ENCODE results near the gene CYP2A6. TPM values are rescaled to one million over a fixed set of nuclear protein-coding genes. Genes with fewer than 3 reads are reported as not detected.
A peak's percentile ranks its signal among the peaks of the same experiment; 100 is the strongest.
"Not testable (repeated sequence)": the region's sequence is repeated elsewhere in the genome, so short reads cannot be mapped to it uniquely, and the experiment has no call there.

Gene CYP2A6
- total and polyA plus RNA-seq, 3 experiments from 2014 or later = not detected

GRCh38 chr19:40884187-40884931 is 34.1 kb upstream of the CYP2A6 start:
- peaks cover 20 to 31% of the 10 kb centered on the region in 2 donors for H3K27me3 Mint-ChIP-seq
- H3K4me3 ChIP-seq (ENCODE audit: low read length); H3K9me3 Mint-ChIP-seq; CTCF ChIA-PET; POLR2A ChIA-PET; H3K9me3 ChIP-seq (ENCODE audit: low read length); DNase-seq; H3K4me1 Mint-ChIP-seq; H3K4me1 ChIP-seq (ENCODE audit: insufficient read depth, low read length); H3K36me3 Mint-ChIP-seq; H3K36me3 ChIP-seq (ENCODE audit: insufficient read depth, low read length); H3K4me3 Mint-ChIP-seq; H3K27ac ChIP-seq (ENCODE audit: low read depth, low read length); H3K27me3 ChIP-seq (ENCODE audit: insufficient read depth, low read length, poor library complexity, severe bottlenecking); H3K27ac Mint-ChIP-seq: not testable (repeated sequence)

DNA sequence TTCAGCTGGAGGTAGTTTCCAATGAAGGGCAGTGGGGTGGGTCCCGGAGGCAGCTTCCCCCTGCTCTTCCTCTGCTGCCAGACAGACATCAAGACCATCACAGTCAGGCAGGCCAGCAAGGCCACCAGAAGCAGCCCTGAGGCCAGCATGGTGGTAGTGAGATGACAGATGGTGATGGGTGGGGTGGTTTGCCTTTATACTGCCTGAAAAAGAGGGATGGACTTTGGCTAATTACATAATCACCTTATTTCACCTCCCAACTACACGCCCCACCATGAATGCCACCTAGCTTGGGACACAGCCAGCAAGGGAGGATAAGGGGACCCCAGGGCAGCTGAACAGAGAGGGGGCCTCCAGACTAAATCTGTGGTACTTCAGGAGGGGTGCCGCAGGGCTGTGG is 31.8 kb upstream of the CYP2A6 start, which contains the start of gene CYP2A7:
CYP2A7 (minus strand) TSS at position 170 of the 400 bp plus-strand sequence; CDS start at position 149, 21 bp downstream.
- H3K27ac ChIP-seq (ENCODE audit: low read depth, low read length); DNase-seq; H3K9me3 Mint-ChIP-seq; POLR2A ChIA-PET; H3K9me3 ChIP-seq (ENCODE audit: low read length); H3K4me3 ChIP-seq (ENCODE audit: low read length); H3K4me3 Mint-ChIP-seq; H3K36me3 ChIP-seq (ENCODE audit: insufficient read depth, low read length); H3K27me3 ChIP-seq (ENCODE audit: insufficient read depth, low read length, poor library complexity, severe bottlenecking); H3K36me3 Mint-ChIP-seq; H3K4me1 ChIP-seq (ENCODE audit: insufficient read depth, low read length); CTCF ChIA-PET; H3K4me1 Mint-ChIP-seq: not testable (repeated sequence)
- Mint-ChIP-seq H3K27me3 (peaks cover 26 to 39% of the 10 kb centered on the region in 2 donors), H3K27ac (peak within 1 kb of the TSS in 1 of 8 donors; percentile 55)

DNA sequence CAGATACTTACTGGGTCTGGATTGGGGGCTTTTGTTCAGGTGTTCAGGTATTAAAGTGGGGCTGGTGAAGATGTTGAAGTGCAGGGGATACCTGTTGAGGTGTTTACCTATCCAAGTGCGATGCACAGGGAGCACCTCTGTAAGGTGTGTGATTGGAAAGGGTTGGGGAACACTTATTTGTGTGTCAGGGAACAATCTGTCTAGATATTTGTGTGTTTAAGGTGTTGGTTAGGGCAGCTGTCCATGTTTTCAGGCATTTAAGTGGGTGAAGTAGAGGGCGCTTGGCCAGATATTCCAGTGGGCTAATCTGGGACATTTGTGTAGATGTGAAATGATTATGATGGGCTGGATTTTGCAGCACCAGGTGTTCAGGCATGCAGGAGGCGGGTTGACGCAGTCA is 29.1 kb upstream of the CYP2A6 start:
- DNase-seq; H3K9me3 Mint-ChIP-seq; H3K4me3 ChIP-seq (ENCODE audit: low read length); H3K36me3 Mint-ChIP-seq; H3K9me3 ChIP-seq (ENCODE audit: low read length); H3K4me3 Mint-ChIP-seq; H3K27ac ChIP-seq (ENCODE audit: low read depth, low read length); H3K36me3 ChIP-seq (ENCODE audit: insufficient read depth, low read length); H3K27me3 ChIP-seq (ENCODE audit: insufficient read depth, low read length, poor library complexity, severe bottlenecking); POLR2A ChIA-PET; CTCF ChIA-PET: not testable (repeated sequence)
- Mint-ChIP-seq H3K4me1 (peaks cover 9 to 16% (median 16%) of the 10 kb centered on the region in 3 donors), H3K27me3 (peaks cover 32 to 49% of the 10 kb centered on the region in 2 donors), H3K27ac (peak overlapping the region in 1 of 8 donors; percentile 15)
- H3K4me1 ChIP-seq (ENCODE audit: insufficient read depth, low read length) = peaks cover 11% of the 10 kb centered on the region

DNA sequence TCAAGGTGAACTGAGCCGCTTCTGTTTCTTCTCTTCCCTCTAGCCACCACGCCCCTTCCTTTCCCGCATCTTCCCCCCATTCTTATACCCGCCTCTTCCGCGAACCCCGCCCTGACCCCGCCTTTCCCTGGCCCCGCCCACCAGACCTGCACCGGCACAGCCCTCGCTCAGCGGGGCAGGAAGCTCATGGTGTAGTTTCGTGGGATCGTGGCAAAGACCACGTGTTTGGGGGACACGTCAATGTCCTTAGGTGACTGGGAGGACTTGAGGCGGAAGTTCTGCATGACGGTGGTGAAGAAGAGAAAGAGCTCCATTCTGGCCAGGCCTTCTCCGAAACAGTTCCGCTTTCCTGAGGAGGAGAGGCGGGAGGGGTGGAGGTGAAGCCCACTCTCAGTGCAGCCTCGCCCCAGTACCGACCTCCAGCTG is 25.3 kb upstream of the CYP2A6 start:
- POLR2A ChIA-PET = interaction anchor here (0.7 kb wide), 1 partner anchor 597 kb away, joined by 3 read pairs; no protein-coding TSS in a partner anchor
- H3K4me3 ChIP-seq (ENCODE audit: low read length); H3K27me3 ChIP-seq (ENCODE audit: insufficient read depth, low read length, poor library complexity, severe bottlenecking); H3K36me3 Mint-ChIP-seq; H3K27ac ChIP-seq (ENCODE audit: low read depth, low read length); H3K9me3 ChIP-seq (ENCODE audit: low read length); CTCF ChIA-PET; H3K36me3 ChIP-seq (ENCODE audit: insufficient read depth, low read length); H3K9me3 Mint-ChIP-seq: not testable (repeated sequence)
- Mint-ChIP-seq H3K27me3 (peaks cover 27 to 44% of the 10 kb centered on the region in 2 donors), H3K4me3 (peak overlapping the region; percentile 38 to 86 (median 80)), H3K27ac (peak overlapping the region; percentile 6 to 88 (median 68)), H3K4me1 (peaks cover 9 to 16% (median 16%) of the 10 kb centered on the region in 3 donors)
- DNase-seq = peak; percentile 69 to 94 (median 89)
- peaks cover 11% of the 10 kb centered on the region for H3K4me1 ChIP-seq (ENCODE audit: insufficient read depth, low read length)

DNA sequence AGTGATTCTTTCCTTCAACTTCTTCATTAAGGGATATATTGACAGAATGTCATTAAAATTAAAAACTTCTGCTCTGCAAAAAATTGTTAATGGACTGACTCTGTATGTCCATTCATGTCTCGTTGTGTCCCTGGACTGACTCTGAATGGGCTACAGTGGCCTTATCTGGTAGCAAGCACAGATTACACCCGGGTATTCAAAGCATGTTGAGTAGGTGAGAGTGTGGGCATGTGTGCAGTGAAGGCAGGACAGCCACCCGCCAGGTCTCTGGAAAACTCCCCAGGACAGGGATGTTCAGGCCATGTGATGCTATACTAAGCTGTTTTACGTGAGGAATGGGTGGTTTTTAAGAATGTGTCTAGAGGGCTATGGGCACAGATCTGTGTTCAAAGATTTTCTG is 24.6 kb upstream of the CYP2A6 start:
- peaks cover 26 to 42% of the 10 kb centered on the region in 2 donors for H3K27me3 Mint-ChIP-seq
- H3K4me3 ChIP-seq (ENCODE audit: low read length); H3K27ac ChIP-seq (ENCODE audit: low read depth, low read length); H3K36me3 ChIP-seq (ENCODE audit: insufficient read depth, low read length); DNase-seq; CTCF ChIA-PET; H3K9me3 ChIP-seq (ENCODE audit: low read length); H3K36me3 Mint-ChIP-seq; POLR2A ChIA-PET; H3K9me3 Mint-ChIP-seq; H3K27me3 ChIP-seq (ENCODE audit: insufficient read depth, low read length, poor library complexity, severe bottlenecking): not testable (repeated sequence)
- peak overlapping the region in 6 of 7 donors; percentile 78 to 86 (median 82) for H3K4me3 Mint-ChIP-seq
- peak overlapping the region in 6 of 8 donors; percentile 61 to 88 (median 84) for H3K27ac Mint-ChIP-seq
- H3K4me1 Mint-ChIP-seq = peaks cover 9 to 16% (median 16%) of the 10 kb centered on the region in 3 donors
- H3K4me1 ChIP-seq (ENCODE audit: insufficient read depth, low read length) = peaks cover 11% of the 10 kb centered on the region

- H3K9me3 Mint-ChIP-seq, POLR2A ChIA-PET: not testable (repeated sequence)
Observed at GRCh38 chr19:40873873-40874272, 23.6 kb upstream of the CYP2A6 start.

DNA sequence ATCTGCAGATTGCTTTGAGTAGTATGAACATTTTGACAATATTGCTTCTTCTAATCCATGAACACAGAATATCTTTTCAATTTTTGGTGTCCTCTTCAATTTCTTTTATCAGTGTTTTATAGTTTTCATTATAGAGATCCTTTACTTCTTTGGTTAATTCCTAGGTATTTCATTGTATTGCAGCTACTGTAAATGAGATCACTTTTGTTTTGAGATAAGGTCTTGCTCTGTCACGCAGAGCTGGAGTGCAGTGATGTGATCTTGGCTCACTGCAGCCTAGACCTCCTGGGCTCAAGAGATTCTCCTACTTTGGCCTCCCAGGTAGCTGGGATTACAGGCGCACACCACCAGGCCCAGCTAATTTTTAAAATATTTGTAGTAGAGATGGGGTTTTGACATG is 22.0 kb upstream of the CYP2A6 start:
- H3K4me3 Mint-ChIP-seq = no peak overlapping the region
- no peak overlapping the region for H3K27ac ChIP-seq (ENCODE audit: low read depth, low read length)
- ChIA-PET POLR2A (no interaction called here), CTCF (no interaction called here)
- H3K9me3 ChIP-seq (ENCODE audit: low read length) = no peaks in the 10 kb centered on the region
- H3K27me3 Mint-ChIP-seq = peaks cover 17 to 31% of the 10 kb centered on the region in 2 donors
- H3K36me3 ChIP-seq (ENCODE audit: insufficient read depth, low read length) = no peaks in the 10 kb centered on the region
- H3K36me3 Mint-ChIP-seq = peaks cover 0 to 2% (median 0%) of the 10 kb centered on the region in 3 donors
- H3K4me1 Mint-ChIP-seq = peaks cover 9 to 16% (median 16%) of the 10 kb centered on the region in 3 donors
- DNase-seq = no peak
- peak overlapping the region in 1 of 8 donors; percentile 26 for H3K27ac Mint-ChIP-seq
- no peak overlapping the region for H3K4me3 ChIP-seq (ENCODE audit: low read length)
- H3K4me1 ChIP-seq (ENCODE audit: insufficient read depth, low read length) = peaks cover 11% of the 10 kb centered on the region
- no peaks in the 10 kb centered on the region for H3K27me3 ChIP-seq (ENCODE audit: insufficient read depth, low read length, poor library complexity, severe bottlenecking)
- peaks cover 0 to 1% (median 0%) of the 10 kb centered on the region in 5 donors for H3K9me3 Mint-ChIP-seq

More at GRCh38 chr19:40873873-40874272, 23.6 kb upstream of the CYP2A6 start:
- H3K27ac ChIP-seq (ENCODE audit: low read depth, low read length); H3K27ac Mint-ChIP-seq; DNase-seq; H3K36me3 ChIP-seq (ENCODE audit: insufficient read depth, low read length); H3K27me3 ChIP-seq (ENCODE audit: insufficient read depth, low read length, poor library complexity, severe bottlenecking); H3K9me3 ChIP-seq (ENCODE audit: low read length); H3K4me3 ChIP-seq (ENCODE audit: low read length); H3K4me3 Mint-ChIP-seq; H3K36me3 Mint-ChIP-seq; CTCF ChIA-PET: not testable (repeated sequence)
- peaks cover 11% of the 10 kb centered on the region for H3K4me1 ChIP-seq (ENCODE audit: insufficient read depth, low read length)
- H3K4me1 Mint-ChIP-seq = peaks cover 9 to 16% (median 16%) of the 10 kb centered on the region in 3 donors
- H3K27me3 Mint-ChIP-seq = peaks cover 18 to 32% of the 10 kb centered on the region in 2 donors

GRCh38 chr19:40867701-40868100 is 17.5 kb upstream of the CYP2A6 start:
- Mint-ChIP-seq H3K4me1 (no peaks in the 10 kb centered on the region), H3K9me3 (no peaks in the 10 kb centered on the region), H3K27ac (no peak overlapping the region), H3K36me3 (peaks cover 0 to 2% (median 0%) of the 10 kb centered on the region in 3 donors), H3K4me3 (no peak overlapping the region), H3K27me3 (peaks cover 13 to 21% of the 10 kb centered on the region in 2 donors)
- Histone ChIP-seq H3K9me3 (ENCODE audit: low read length) (no peaks in the 10 kb centered on the region), H3K4me3 (ENCODE audit: low read length) (no peak overlapping the region), H3K4me1 (ENCODE audit: insufficient read depth, low read length) (no peaks in the 10 kb centered on the region), H3K27ac (ENCODE audit: low read depth, low read length) (no peak overlapping the region), H3K27me3 (ENCODE audit: insufficient read depth, low read length, poor library complexity, severe bottlenecking) (no peaks in the 10 kb centered on the region), H3K36me3 (ENCODE audit: insufficient read depth, low read length) (no peaks in the 10 kb centered on the region)
- ChIA-PET CTCF (no interaction called here), POLR2A (no interaction called here)
- no peak for DNase-seq

All from CD8-positive, alpha-beta memory T cell (primary cell).